HG03064 (cell line): ENCODE measurements around the gene LIPC.

Experiments
- ATAC-seq: cut with Tn5 transposase; IDR thresholded peaks from one replicate; pipeline ENCODE4 v1.9.1; 2021; ENCODE audit warnings: low read depth; ENCODE audit not compliant: unreplicated experiment

Gene LIPC

GRCh38 chr15:58405865-58406264 lies 25.9 kb upstream of the LIPC start:
- no peak for ATAC-seq

DNA sequence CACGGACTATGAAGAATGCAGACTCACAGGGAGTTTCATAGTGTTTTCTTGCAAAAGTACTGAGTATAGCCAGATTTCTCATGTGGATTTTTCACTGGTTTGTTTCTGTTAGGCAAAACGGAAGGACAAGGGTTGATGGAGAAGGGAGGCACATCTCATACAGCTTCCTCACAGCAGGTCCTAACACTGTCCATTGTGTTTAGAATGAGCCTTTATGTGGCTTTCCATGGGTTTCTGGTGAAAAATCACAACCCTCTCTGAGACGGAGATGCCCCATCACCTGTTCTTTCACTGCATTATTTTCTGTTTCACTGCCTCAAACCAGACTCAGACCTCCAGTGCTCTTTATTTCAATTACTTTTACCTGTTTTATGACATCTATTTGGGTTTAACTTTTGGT lies 25.0 kb upstream of the LIPC start:
- ATAC-seq = no peak

DNA sequence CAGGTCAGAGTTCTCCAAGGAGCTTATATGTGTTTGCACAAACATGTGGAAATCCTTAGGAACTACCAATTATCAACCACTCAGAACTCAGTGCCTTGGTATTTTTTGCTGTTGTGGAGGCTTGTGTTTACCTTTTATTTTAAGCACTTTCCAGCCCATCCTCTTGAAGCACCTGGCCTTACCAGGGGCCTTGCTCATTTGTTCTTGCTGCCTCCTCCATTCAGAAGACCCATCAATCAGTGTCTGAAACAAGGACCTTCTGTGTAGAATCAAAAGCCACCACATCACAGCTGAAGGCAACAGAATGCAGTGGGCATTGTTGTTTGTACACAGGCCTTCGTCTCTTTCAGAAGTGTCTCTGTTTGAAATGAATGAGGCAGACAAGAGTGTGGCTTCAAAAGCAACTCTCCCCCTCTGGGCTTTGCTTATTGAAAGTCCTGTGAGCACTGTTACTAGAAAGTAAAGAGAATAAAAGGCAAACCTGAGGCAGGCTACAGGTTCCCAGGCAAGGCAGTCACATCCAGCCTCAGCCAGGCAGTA lies 24.5 kb upstream of the LIPC start:
- ATAC-seq = no peak

GRCh38 chr15:58407778-58408177 lies 24.0 kb upstream of the LIPC start:
- no peak for ATAC-seq

DNA sequence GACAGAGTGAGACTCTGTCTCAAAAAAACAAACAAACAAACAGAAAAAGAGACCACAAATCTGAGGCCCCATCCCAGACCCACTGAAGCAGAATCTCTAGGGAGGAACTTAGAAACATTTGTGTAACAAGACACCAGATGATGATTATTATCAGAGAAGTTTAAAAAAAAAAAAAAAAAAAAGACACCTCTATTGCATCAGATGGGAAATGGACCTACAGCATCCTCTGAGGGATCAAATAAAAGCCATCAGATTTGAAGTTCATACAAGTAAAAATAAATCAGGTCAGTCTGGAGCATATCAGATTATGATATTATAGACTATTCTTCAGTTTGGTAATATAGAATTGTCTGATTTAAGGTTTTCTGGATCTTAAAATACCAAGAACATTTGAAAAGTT lies 21.9 kb upstream of the LIPC start:
- no peak for ATAC-seq

DNA sequence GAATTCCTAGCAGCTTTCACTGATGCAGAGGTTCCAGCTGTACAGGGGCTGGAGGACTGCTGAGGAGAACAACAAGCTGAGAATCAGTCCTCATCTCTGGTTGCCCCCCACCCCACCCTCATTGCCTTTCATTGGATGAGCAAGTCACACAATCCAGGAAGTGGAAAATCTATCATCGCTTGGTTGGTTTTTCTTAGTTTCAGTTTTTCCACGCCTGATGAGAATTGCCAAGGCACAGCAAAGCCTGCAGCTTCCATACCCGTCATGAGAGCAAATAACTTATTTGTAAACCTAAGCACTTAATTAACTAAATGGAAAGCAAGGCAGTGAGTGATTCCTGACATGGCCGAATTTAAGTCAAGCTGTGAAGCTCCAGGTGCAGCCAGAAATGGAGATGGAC lies 21.4 kb upstream of the LIPC start:
- no peak for ATAC-seq

- no peak for ATAC-seq
Measured at GRCh38 chr15:58413253-58413652, 18.5 kb upstream of the LIPC start.

DNA sequence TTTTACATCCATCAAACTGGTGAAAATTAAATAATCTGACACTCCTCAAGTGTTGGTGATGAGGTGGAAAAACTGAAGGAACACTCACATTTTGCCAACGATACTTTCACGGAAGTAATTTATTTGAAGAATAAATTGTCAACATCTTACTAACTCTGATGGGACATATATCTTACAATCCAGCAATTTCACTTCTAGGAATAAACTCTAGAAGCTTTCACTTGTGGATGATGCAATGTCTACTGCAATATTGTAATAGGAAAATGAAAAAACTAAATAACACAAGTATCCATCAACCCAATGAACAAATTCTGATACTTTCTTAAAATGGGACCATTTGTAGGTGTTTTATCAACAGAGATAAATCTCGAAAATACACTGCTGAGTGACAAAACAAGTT lies 16.2 kb upstream of the LIPC start:
- ATAC-seq = no peak

GRCh38 chr15:58416963-58417362 lies 14.8 kb upstream of the LIPC start:
- ATAC-seq = no peak

DNA sequence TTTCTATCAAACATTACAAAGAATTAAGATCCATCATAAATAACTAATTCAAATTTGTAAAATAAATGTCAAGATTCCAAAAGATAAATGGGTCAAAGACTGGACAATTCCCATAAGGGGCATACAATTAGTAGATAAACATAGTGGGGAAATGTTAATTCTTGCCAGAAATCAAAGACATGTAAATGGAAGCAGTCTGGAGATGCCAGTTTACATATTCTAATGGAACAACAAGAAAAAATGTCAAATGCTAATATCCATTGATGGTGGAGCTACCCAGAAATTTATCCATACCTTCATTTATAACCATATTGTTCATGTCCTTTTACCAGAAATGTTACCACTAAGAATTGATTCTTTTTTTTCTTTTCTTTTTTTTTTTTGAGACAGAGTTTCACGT lies 13.7 kb upstream of the LIPC start:
- no peak for ATAC-seq

- no peak for ATAC-seq
Measured at GRCh38 chr15:58419803-58420524, 11.8 kb upstream of the LIPC start.

DNA sequence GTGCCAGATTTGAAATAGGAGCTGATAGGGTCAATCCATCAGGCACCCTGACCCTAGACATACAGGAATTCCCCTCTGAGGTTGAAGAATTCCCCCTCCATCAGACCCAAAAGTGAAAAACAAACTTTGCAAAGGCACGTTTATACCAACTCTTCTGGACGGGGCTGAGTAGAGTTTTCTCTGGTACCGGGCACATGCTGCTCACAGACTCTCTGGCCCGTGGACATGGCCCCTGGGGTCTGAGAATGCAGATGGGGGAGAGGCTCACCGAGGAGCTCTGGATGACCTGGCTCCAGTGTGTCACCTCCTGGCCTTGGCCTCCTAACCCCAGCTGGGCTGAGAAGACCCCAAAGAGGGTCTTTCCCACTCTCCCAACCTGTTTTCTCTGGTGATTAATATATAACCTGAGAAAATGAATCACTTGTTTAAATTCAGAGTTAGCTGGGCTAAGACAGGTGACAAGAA lies 11.2 kb upstream of the LIPC start:
- ATAC-seq = no peak

DNA sequence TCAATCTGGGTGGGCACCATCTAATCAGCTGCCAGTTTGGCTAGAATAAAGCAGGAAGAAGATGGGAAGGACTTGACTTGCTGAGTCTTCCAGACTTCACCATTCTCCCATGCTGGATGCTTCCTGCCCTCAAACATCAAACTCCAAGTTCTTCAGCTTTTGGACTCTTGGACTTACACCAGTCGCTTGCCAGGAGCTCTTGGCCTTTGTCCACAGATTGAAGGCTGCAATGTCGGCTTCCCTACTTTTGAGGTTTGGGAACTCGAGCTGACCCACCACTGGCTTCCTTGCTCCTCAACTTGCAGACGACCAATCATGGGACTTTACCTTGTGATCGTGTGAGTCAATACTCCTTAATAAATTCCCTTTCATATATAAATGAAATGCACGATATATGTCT lies 8.6 kb upstream of the LIPC start:
- no peak for ATAC-seq

DNA sequence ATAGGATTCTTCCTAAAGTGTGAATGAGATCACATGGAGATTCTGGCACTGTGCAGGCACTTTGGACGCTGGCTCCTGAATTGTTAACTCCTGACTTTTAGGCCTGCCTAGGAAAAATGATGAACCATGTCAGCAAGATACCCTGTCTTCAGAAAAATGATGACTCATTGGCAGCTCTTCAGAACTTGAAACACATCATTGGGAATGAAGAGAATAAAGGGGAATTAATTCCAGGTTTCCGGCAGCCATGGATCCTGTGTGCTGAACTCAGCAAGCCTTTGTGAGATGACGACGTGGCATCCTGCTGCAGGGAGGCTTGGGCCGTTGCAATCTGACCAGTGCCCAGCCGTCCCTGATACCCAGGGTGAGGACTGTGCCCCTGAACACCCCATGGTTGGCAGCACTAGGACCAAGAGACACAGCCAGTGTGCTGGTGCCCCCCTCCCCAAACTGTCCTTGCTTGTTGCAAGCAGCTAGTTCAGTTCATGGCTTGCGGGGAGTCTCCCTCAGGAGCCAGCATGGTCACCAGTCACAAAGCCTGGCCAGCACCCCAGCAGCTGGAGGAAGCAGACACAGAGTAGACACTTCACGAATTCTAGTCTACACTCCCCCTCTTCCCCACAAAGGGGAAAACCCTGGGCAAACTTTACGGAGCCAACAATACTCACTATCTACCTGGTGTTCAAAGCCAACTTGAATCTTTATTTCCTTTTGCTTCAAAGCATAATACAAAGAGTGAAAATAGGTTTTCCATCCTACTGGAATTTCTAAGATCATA lies 7.8 kb upstream of the LIPC start:
- ATAC-seq = no peak

DNA sequence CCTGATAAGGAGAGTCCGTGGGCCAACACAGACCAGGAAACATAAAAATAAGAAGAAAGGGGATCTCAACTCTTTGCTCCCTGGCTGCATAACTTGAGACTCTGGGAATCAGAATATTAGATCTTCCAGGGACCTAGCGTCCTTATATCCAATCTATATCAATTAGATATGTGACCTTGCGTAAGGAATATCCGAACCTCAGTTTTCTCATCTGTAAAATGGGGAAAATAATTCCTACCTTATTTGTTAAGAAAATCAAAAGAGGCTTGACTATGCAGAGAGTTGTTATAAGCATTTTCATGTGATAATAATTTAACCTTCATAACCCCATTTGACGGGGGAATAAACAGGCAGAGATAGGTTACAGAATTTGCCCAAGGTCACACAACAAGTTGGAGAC lies 7.1 kb upstream of the LIPC start:
- no peak for ATAC-seq

GRCh38 chr15:58425185-58425584 lies 6.6 kb upstream of the LIPC start:
- ATAC-seq = no peak

GRCh38 chr15:58425834-58426233 lies 6.0 kb upstream of the LIPC start:
- ATAC-seq = no peak

- no peak for ATAC-seq
Measured at GRCh38 chr15:58426501-58426900, 5.3 kb upstream of the LIPC start.

DNA sequence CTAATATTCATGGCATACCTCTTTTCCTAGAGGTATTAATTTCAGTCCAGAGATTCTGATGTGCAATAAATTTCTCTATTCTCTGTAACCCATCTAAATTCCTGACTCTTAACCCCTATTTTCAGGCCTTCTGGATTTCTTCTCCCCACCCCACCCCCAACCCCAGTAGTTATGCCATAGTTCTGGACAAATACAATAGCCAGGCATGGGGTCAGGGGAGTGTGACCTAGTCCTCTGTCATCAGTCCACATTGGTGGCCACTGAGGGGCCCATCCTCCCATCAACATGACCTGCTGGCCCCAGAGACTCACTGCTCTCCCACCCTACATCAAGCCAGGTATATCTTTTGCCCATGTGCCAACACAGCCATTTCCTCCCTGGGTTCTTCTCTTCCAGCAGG lies 3.8 kb upstream of the LIPC start:
- ATAC-seq = no peak

DNA sequence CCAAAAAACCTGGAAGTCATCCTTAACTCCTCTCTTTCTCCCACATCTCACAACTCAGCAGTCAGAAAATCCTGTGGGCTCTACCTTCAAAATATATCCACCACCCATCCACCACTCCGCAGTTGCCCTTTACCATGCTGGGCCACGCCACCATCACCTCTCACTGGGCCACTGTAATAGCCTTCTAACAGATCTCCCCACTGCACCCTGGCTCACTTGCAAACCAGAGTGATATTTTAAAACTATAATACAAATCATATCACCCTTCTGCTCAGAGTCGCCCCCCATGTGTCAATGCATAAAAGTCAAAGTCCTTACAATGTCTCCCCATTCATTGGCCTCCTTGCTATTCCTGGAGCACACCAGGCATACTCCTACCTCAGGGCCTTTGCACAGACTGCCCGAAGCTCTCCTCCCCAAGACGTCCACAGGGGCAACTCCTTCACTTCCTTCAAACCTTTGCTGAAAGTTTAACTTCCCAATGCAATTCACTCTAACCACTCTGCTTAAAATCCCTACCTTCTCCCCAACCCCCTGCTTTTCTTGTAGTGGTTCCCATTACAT lies 1.5 kb upstream of the LIPC start:
- ATAC-seq = no peak

- no peak for ATAC-seq
Measured at GRCh38 chr15:58432401-58432800, 610 bp downstream of the LIPC start.
